ENCODE data around the gene GPR82.
"Not testable (repeated sequence)": the region's sequence is repeated elsewhere in the genome, so short reads cannot be mapped to it uniquely, and the experiment has no call there.

Gene GPR82

GRCh38 chrX:41718481-41719235, 5.3 kb upstream of the GPR82 start:
- H3K36me3 ChIP-seq (ENCODE audit: control insufficient read depth, insufficient read depth, low read length) = peaks cover 14% of the 10 kb centered on the region; the same call in 1 of the 2 replicates
- H3K9me3 ChIP-seq (ENCODE audit: control insufficient read depth, insufficient read depth, low read depth, low read length) = peaks cover 43% of the 10 kb centered on the region
- H3K4me3 ChIP-seq (ENCODE audit: low read depth, low read length) = no peak overlapping the region
- peak overlapping the region; percentile 71 for H3K27ac ChIP-seq (ENCODE audit: low read depth, low read length)
- peaks cover 11% of the 10 kb centered on the region for H3K4me1 ChIP-seq (ENCODE audit: control insufficient read depth, insufficient read depth, low read length)
- no peaks in the 10 kb centered on the region; the same call in 1 of the 2 replicates for H3K27me3 ChIP-seq (ENCODE audit: control insufficient read depth, insufficient read depth, low read length)
- H3K9ac ChIP-seq (ENCODE audit: low read length) = no peak overlapping the region

GRCh38 chrX:41719610-41720009, 4.4 kb upstream of the GPR82 start:
- not testable (repeated sequence) for H3K9ac ChIP-seq (ENCODE audit: low read length); H3K4me3 ChIP-seq (ENCODE audit: low read depth, low read length); H3K27me3 ChIP-seq (ENCODE audit: control insufficient read depth, insufficient read depth, low read length)
- Histone ChIP-seq H3K4me1 (ENCODE audit: control insufficient read depth, insufficient read depth, low read length) (peaks cover 11% of the 10 kb centered on the region), H3K36me3 (ENCODE audit: control insufficient read depth, insufficient read depth, low read length) (peaks cover 14% of the 10 kb centered on the region; the same call in 1 of the 2 replicates), H3K27ac (ENCODE audit: low read depth, low read length) (peak overlapping the region; percentile 71; the same call in 1 of the 2 replicates), H3K9me3 (ENCODE audit: control insufficient read depth, insufficient read depth, low read depth, low read length) (peaks cover 43% of the 10 kb centered on the region)

GRCh38 chrX:41720125-41720779, 3.7 kb upstream of the GPR82 start:
- Histone ChIP-seq H3K9ac (ENCODE audit: low read length) (no peak overlapping the region), H3K27ac (ENCODE audit: low read depth, low read length) (no peak overlapping the region), H3K36me3 (ENCODE audit: control insufficient read depth, insufficient read depth, low read length) (peaks cover 14% of the 10 kb centered on the region; the same call in 1 of the 2 replicates), H3K4me3 (ENCODE audit: low read depth, low read length) (no peak overlapping the region), H3K4me1 (ENCODE audit: control insufficient read depth, insufficient read depth, low read length) (peaks cover 11% of the 10 kb centered on the region), H3K27me3 (ENCODE audit: control insufficient read depth, insufficient read depth, low read length) (no peaks in the 10 kb centered on the region; the same call in 1 of the 2 replicates), H3K9me3 (ENCODE audit: control insufficient read depth, insufficient read depth, low read depth, low read length) (peaks cover 43% of the 10 kb centered on the region)

GRCh38 chrX:41721590-41721989, 2.4 kb upstream of the GPR82 start:
- H3K9me3 ChIP-seq (ENCODE audit: control insufficient read depth, insufficient read depth, low read depth, low read length) = peaks cover 40% of the 10 kb centered on the region
- H3K4me1 ChIP-seq (ENCODE audit: control insufficient read depth, insufficient read depth, low read length) = peaks cover 11% of the 10 kb centered on the region
- H3K27me3 ChIP-seq (ENCODE audit: control insufficient read depth, insufficient read depth, low read length) = no peaks in the 10 kb centered on the region; the same call in 1 of the 2 replicates
- no peak overlapping the region for H3K9ac ChIP-seq (ENCODE audit: low read length)
- H3K27ac ChIP-seq (ENCODE audit: low read depth, low read length) = no peak overlapping the region
- no peak overlapping the region for H3K4me3 ChIP-seq (ENCODE audit: low read depth, low read length)
- peaks cover 14% of the 10 kb centered on the region; the same call in 1 of the 2 replicates for H3K36me3 ChIP-seq (ENCODE audit: control insufficient read depth, insufficient read depth, low read length)

- peaks cover 34% of the 10 kb centered on the region for H3K9me3 ChIP-seq (ENCODE audit: control insufficient read depth, insufficient read depth, low read depth, low read length)
- no peaks in the 10 kb centered on the region; the same call in 1 of the 2 replicates for H3K27me3 ChIP-seq (ENCODE audit: control insufficient read depth, insufficient read depth, low read length)
- H3K9ac ChIP-seq (ENCODE audit: low read length) = no peak overlapping the region
- peaks cover 11% of the 10 kb centered on the region for H3K4me1 ChIP-seq (ENCODE audit: control insufficient read depth, insufficient read depth, low read length)
- H3K27ac ChIP-seq (ENCODE audit: low read depth, low read length) = no peak overlapping the region
- no peak overlapping the region for H3K4me3 ChIP-seq (ENCODE audit: low read depth, low read length)
- H3K36me3 ChIP-seq (ENCODE audit: control insufficient read depth, insufficient read depth, low read length) = peaks cover 14% of the 10 kb centered on the region; the same call in 1 of the 2 replicates
Observed at GRCh38 chrX:41722214-41722613, 1.8 kb upstream of the GPR82 start.

GRCh38 chrX:41722816-41723618, 964 bp upstream of the GPR82 start:
- Histone ChIP-seq H3K4me3 (ENCODE audit: low read depth, low read length) (no peak overlapping the region), H3K4me1 (ENCODE audit: control insufficient read depth, insufficient read depth, low read length) (peaks cover 9% of the 10 kb centered on the region), H3K27me3 (ENCODE audit: control insufficient read depth, insufficient read depth, low read length) (no peaks in the 10 kb centered on the region; the same call in 1 of the 2 replicates), H3K36me3 (ENCODE audit: control insufficient read depth, insufficient read depth, low read length) (peaks cover 14% of the 10 kb centered on the region; the same call in 1 of the 2 replicates), H3K27ac (ENCODE audit: low read depth, low read length) (no peak overlapping the region), H3K9ac (ENCODE audit: low read length) (no peak overlapping the region), H3K9me3 (ENCODE audit: control insufficient read depth, insufficient read depth, low read depth, low read length) (peaks cover 26% of the 10 kb centered on the region)

GRCh38 chrX:41728125-41728524, 4.1 kb downstream of the GPR82 start:
- no peaks in the 10 kb centered on the region for H3K27me3 ChIP-seq (ENCODE audit: control insufficient read depth, insufficient read depth, low read length)
- H3K9ac ChIP-seq (ENCODE audit: low read length) = no peak overlapping the region
- no peak overlapping the region for H3K4me3 ChIP-seq (ENCODE audit: low read depth, low read length)
- H3K9me3 ChIP-seq (ENCODE audit: control insufficient read depth, insufficient read depth, low read depth, low read length) = no peaks in the 10 kb centered on the region
- H3K4me1 ChIP-seq (ENCODE audit: control insufficient read depth, insufficient read depth, low read length) = no peaks in the 10 kb centered on the region
- no peak overlapping the region for H3K27ac ChIP-seq (ENCODE audit: low read depth, low read length)
- no peaks in the 10 kb centered on the region for H3K36me3 ChIP-seq (ENCODE audit: control insufficient read depth, insufficient read depth, low read length)

- H3K27me3 ChIP-seq (ENCODE audit: control insufficient read depth, insufficient read depth, low read length) = no peaks in the 10 kb centered on the region
- H3K9me3 ChIP-seq (ENCODE audit: control insufficient read depth, insufficient read depth, low read depth, low read length) = no peaks in the 10 kb centered on the region
Observed at GRCh38 chrX:41730081-41730480, 6.1 kb downstream of the GPR82 start.

GRCh38 chrX:41732260-41732659, 8.3 kb downstream of the GPR82 start:
- Histone ChIP-seq H3K27ac (ENCODE audit: low read depth, low read length) (no peak overlapping the region), H3K36me3 (ENCODE audit: control insufficient read depth, insufficient read depth, low read length) (no peaks in the 10 kb centered on the region), H3K4me1 (ENCODE audit: control insufficient read depth, insufficient read depth, low read length) (no peaks in the 10 kb centered on the region), H3K27me3 (ENCODE audit: control insufficient read depth, insufficient read depth, low read length) (no peaks in the 10 kb centered on the region), H3K4me3 (ENCODE audit: low read depth, low read length) (no peak overlapping the region), H3K9ac (ENCODE audit: low read length) (no peak overlapping the region), H3K9me3 (ENCODE audit: control insufficient read depth, insufficient read depth, low read depth, low read length) (no peaks in the 10 kb centered on the region)

More at GRCh38 chrX:41730081-41730480, 6.1 kb downstream of the GPR82 start:
- no peak overlapping the region for H3K9ac ChIP-seq (ENCODE audit: low read length)
- H3K4me1 ChIP-seq (ENCODE audit: control insufficient read depth, insufficient read depth, low read length) = no peaks in the 10 kb centered on the region
- H3K36me3 ChIP-seq (ENCODE audit: control insufficient read depth, insufficient read depth, low read length) = no peaks in the 10 kb centered on the region
- no peak overlapping the region for H3K4me3 ChIP-seq (ENCODE audit: low read depth, low read length)
- H3K27ac ChIP-seq (ENCODE audit: low read depth, low read length) = no peak overlapping the region

- H3K9ac ChIP-seq (ENCODE audit: low read length) = no peak overlapping the region
- H3K27me3 ChIP-seq (ENCODE audit: control insufficient read depth, insufficient read depth, low read length) = no peaks in the 10 kb centered on the region
- H3K4me1 ChIP-seq (ENCODE audit: control insufficient read depth, insufficient read depth, low read length) = peaks cover under 1% of the 10 kb centered on the region; the same call in 1 of the 2 replicates
- no peaks in the 10 kb centered on the region for H3K9me3 ChIP-seq (ENCODE audit: control insufficient read depth, insufficient read depth, low read depth, low read length)
- H3K27ac ChIP-seq (ENCODE audit: low read depth, low read length) = no peak overlapping the region
- no peaks in the 10 kb centered on the region for H3K36me3 ChIP-seq (ENCODE audit: control insufficient read depth, insufficient read depth, low read length)
- no peak overlapping the region for H3K4me3 ChIP-seq (ENCODE audit: low read depth, low read length)
Observed at GRCh38 chrX:41733939-41734338, 10.0 kb downstream of the GPR82 start.
